Esophagus muscularis mucosa (tissue), 4 donors: Measurements from ENCODE around the gene IL17C. TPM values are rescaled to one million over a fixed set of nuclear protein-coding genes. Genes with fewer than 3 reads are reported as not detected.

Experiments
- DNase-seq: peaks from one replicate; pipeline ENCODE4 v3.0.0-alpha.2; 2017; ENCODE audit errors: extremely low spot score
- H3K27ac ChIP-seq, 4 donors: fragments of 200-600 bp; sonication (generic); replicated peaks in 1 of 4; 1 replicate in 3 of 4; 2 replicates in 1 of 4; pipeline ENCODE4 v1.5.1; 2016 to 2019; ENCODE audit warnings: mild to moderate bottlenecking in 1 of 4
- H3K27me3 ChIP-seq, 4 donors: fragments of 200-600 bp; sonication (generic); one replicate each; pipeline versions ENCODE4 v1.5.1 to v1.6.0; 2016 to 2019
- H3K36me3 ChIP-seq, 4 donors: fragments of 200-600 bp; sonication (generic); one replicate each; pipeline ENCODE4 v1.5.1; 2016 to 2019
- H3K4me1 ChIP-seq, 4 donors: fragments of 200-600 bp; sonication (generic); one replicate each; pipeline ENCODE4 v1.5.1; 2016 to 2019
- H3K4me3 ChIP-seq, 4 donors: fragments of 200-600 bp; sonication (generic); 1 replicate in 2 of 4; 2 replicates in 2 of 4; pipeline ENCODE4 v1.5.1; 2016 to 2019; ENCODE audit warnings: mild to moderate bottlenecking in 4 of 4, moderate library complexity in 1 of 4
- H3K9me3 ChIP-seq, 4 donors: fragments of 200-600 bp; sonication (generic); 1 replicate in 3 of 4; 2 replicates in 1 of 4; pipeline ENCODE4 v1.5.1; 2016 to 2019
- EP300 ChIP-seq: sonication (generic); formaldehyde crosslinking; IDR thresholded peaks from one replicate; pipeline ENCODE4 v1.6.1; 2017; ENCODE audit warnings: antibody characterized with exemption
- POLR2A ChIP-seq: fragments of 450-650 bp; IDR thresholded peaks from one replicate; pipeline ENCODE4 v1.6.1; 2017; ENCODE audit warnings: antibody characterized with exemption, moderate library complexity, mild to moderate bottlenecking, low read depth
- POLR2AphosphoS5 ChIP-seq, 2 donors: sonication (generic); formaldehyde crosslinking; IDR thresholded peaks; one replicate each; pipeline ENCODE4 v1.6.1; 2017; ENCODE audit warnings: antibody characterized with exemption in 2 of 2
- WGBS: methylation state at CpG from one replicate; pipeline ENCODE4 v1.1.5; 2018; 5-methylcytosine and 5-hydroxymethylcytosine counted together
- intact Hi-C: fragments of 100-400 bp; cut with DNase I; formaldehyde crosslinking; loops from one replicate; pipeline ENCODE4 v1.15.1; 2023
- total RNA-seq, 4 donors: library from RNA; depleted of rRNA; stranded (reverse); fragments of >200 nt; gene quantifications; one replicate each; pipeline versions ENCODE4 v1.1.0 to v1.2.1, GENCODE V29; 2016
- TF ChIP-seq, protein P1 (sequence below), 3 experiments: fragments of 200-600 bp in 2 of 3; fragments of 450-650 bp in 1 of 3; sonication (generic) in 2 of 3; IDR thresholded peaks; one replicate each; pipeline ENCODE4 v1.5.1; 2017 to 2019; ENCODE audit warnings: antibody characterized with exemption in 3 of 3, mild to moderate bottlenecking in 2 of 3, moderate library complexity in 1 of 3

Gene IL17C
- total RNA-seq, 4 donors from 2014 or later, result not detected

DNA sequence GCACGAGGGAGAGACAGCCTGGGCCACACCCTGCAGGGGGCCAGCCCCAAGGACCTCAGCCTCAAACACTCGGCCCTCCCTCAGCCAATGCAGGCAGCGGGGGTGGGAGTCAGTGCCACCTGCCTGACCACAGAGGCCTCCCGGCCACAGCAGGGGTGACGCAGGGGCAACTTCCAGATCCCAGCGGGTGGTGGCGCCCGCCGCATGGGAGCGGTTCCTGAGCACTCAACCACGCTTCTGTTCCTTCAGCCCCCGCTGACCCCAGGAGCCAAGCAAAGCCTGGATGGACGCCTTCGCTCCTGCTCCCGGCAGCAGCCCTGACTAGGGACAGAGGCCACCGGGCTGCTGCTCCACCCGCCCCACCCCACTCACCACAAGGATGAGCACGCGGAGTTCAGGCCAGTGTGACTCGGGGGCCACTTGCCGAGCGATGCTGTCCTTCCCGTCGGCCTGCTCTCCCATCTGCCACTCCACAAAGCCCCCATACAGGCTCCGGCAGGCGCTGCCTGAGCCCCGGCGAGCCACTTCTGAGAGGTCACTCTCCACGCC, 17.4 kb downstream of the IL17C start:
- 96% methylated on average over 13 of the region's 29 CpGs for WGBS
- Histone ChIP-seq H3K9me3 (no peaks in the 10 kb centered on the region), H3K4me3 (no peak overlapping the region), H3K27me3 (peaks cover 0 to 23% (median 0%) of the 10 kb centered on the region in 4 donors), H3K27ac (no peak overlapping the region), H3K4me1 (peaks cover 8 to 13% (median 12%) of the 10 kb centered on the region in 4 donors), H3K36me3 (peaks cover 5 to 68% (median 51%) of the 10 kb centered on the region in 4 donors)
- intact Hi-C loops, result no loop called here
- TF ChIP-seq, protein P1, sequence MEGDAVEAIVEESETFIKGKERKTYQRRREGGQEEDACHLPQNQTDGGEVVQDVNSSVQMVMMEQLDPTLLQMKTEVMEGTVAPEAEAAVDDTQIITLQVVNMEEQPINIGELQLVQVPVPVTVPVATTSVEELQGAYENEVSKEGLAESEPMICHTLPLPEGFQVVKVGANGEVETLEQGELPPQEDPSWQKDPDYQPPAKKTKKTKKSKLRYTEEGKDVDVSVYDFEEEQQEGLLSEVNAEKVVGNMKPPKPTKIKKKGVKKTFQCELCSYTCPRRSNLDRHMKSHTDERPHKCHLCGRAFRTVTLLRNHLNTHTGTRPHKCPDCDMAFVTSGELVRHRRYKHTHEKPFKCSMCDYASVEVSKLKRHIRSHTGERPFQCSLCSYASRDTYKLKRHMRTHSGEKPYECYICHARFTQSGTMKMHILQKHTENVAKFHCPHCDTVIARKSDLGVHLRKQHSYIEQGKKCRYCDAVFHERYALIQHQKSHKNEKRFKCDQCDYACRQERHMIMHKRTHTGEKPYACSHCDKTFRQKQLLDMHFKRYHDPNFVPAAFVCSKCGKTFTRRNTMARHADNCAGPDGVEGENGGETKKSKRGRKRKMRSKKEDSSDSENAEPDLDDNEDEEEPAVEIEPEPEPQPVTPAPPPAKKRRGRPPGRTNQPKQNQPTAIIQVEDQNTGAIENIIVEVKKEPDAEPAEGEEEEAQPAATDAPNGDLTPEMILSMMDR (IDR thresholded peaks at IDR 0.05), result no peak
- no peak for TF ChIP-seq EP300
- no peak for TF ChIP-seq POLR2AphosphoS5 (IDR thresholded peaks at IDR 0.05)
- TF ChIP-seq POLR2A, result no peak
- DNase-seq, result no peak

- no peak overlapping the region for H3K4me3 ChIP-seq
- 83% methylated on average over 19 of the region's 25 CpGs for WGBS
- peaks cover 6 to 13% (median 9%) of the 10 kb centered on the region in 4 donors for H3K4me1 ChIP-seq
- TF ChIP-seq EP300, result no peak
- TF ChIP-seq, protein P1 (IDR thresholded peaks at IDR 0.05), result no peak
- no peak for TF ChIP-seq POLR2A
- no peak for TF ChIP-seq POLR2AphosphoS5 (IDR thresholded peaks at IDR 0.05)
- DNase-seq, result no peak
- H3K27me3 ChIP-seq, result peaks cover 0 to 18% (median 0%) of the 10 kb centered on the region in 4 donors
- H3K27ac ChIP-seq, result no peak overlapping the region
- peaks cover 5 to 68% (median 51%) of the 10 kb centered on the region in 4 donors for H3K36me3 ChIP-seq
- H3K9me3 ChIP-seq, result no peaks in the 10 kb centered on the region
- intact Hi-C loops, result no loop called here
These were observed 18.1 kb downstream of the IL17C start for GRCh38 chr16:88656291-88656980.

- no peak overlapping the region for H3K4me3 ChIP-seq
- peaks cover 7 to 15% (median 12%) of the 10 kb centered on the region in 4 donors for H3K4me1 ChIP-seq
- DNase-seq, result no peak
- no peak for TF ChIP-seq POLR2A
- no peak for TF ChIP-seq EP300
- TF ChIP-seq, protein P1 (IDR thresholded peaks at IDR 0.05), result no peak
- no peak for TF ChIP-seq POLR2AphosphoS5 (IDR thresholded peaks at IDR 0.05)
- peaks cover 0 to 9% (median 0%) of the 10 kb centered on the region in 4 donors for H3K27me3 ChIP-seq
- intact Hi-C loops, result no loop called here
- no peaks in the 10 kb centered on the region for H3K9me3 ChIP-seq
- H3K36me3 ChIP-seq, result peaks cover 5 to 66% (median 50%) of the 10 kb centered on the region in 4 donors
- no peak overlapping the region for H3K27ac ChIP-seq
- WGBS, result 86% methylated on average over 8 of the region's 19 CpGs
These were observed 19.0 kb downstream of the IL17C start for GRCh38 chr16:88657371-88657770.

DNA sequence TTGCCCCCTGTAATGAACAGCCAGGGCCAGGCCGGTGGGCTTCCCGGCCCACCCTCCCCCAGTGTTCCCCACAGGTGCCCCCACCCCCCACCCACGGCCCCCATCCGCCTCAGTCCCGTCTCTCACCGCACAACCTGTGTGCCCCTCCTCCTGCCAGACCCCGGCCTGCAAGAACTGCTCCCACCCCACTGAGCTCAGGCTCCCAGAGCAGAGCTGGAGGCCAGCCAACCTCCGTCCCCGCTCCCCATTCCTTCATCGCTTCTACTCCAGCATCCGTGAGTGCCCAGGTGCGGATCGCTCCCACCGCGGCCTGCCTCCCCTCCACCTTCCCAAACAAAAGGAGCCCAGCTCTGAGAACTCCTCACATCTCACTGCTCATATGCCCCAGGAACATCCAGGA, 20.3 kb downstream of the IL17C start:
- no peak for DNase-seq
- H3K4me1 ChIP-seq, result peaks cover 9 to 19% (median 14%) of the 10 kb centered on the region in 4 donors
- intact Hi-C loops, result no loop called here
- TF ChIP-seq POLR2AphosphoS5 (IDR thresholded peaks at IDR 0.05), result no peak
- no peak for TF ChIP-seq EP300
- TF ChIP-seq, protein P1 (IDR thresholded peaks at IDR 0.05), result no peak
- no peak for TF ChIP-seq POLR2A
- WGBS, result 86% methylated on average over 11 of the region's 15 CpGs
- H3K27me3 ChIP-seq, result no peaks in the 10 kb centered on the region
- no peaks in the 10 kb centered on the region for H3K9me3 ChIP-seq
- no peak overlapping the region for H3K27ac ChIP-seq
- peaks cover 5 to 52% (median 39%) of the 10 kb centered on the region in 4 donors for H3K36me3 ChIP-seq
- H3K4me3 ChIP-seq, result no peak overlapping the region
